NT2/D1 (cell line): ENCODE data around the gene CREB5.

Experiments used
- DNase-seq: peaks from one replicate; pipeline ENCODE4 v3.0.0-alpha.2; 2011; ENCODE audit warnings: low read depth, low spot score
- H3K27me3 ChIP-seq: 2 replicates; pipeline ENCODE4 v1.6.0; 2011; ENCODE audit warnings: mild to moderate bottlenecking; ENCODE audit not compliant: insufficient read length, insufficient read depth
- H3K36me3 ChIP-seq: 2 replicates; pipeline ENCODE4 v1.6.1; 2011; ENCODE audit warnings: mild to moderate bottlenecking, low read length, mixed read lengths; ENCODE audit not compliant: insufficient read depth, insufficient read length
- H3K4me1 ChIP-seq: 2 replicates; pipeline ENCODE4 v1.5.1; 2011; ENCODE audit not compliant: insufficient read depth, insufficient read length
- H3K4me3 ChIP-seq: 2 replicates; pipeline ENCODE4 v1.5.1; 2011; ENCODE audit warnings: low read depth; ENCODE audit not compliant: insufficient read length
- H3K9ac ChIP-seq: 2 replicates; pipeline ENCODE4 v1.6.0; 2011; ENCODE audit warnings: low read depth; ENCODE audit not compliant: insufficient read length
- H3K9me3 ChIP-seq: 2 replicates; pipeline ENCODE4 v1.5.1; 2011; ENCODE audit warnings: mild to moderate bottlenecking, low read length; ENCODE audit not compliant: insufficient read depth
- SUZ12 ChIP-seq: IDR thresholded peaks from 2 replicates; pipeline ENCODE4 v1.6.1; 2011; ENCODE audit not compliant: insufficient read length, insufficient read depth; ENCODE audit errors: extremely low read depth
- YY1 ChIP-seq: IDR thresholded peaks from 2 replicates; pipeline ENCODE4 v1.6.1; 2011; ENCODE audit not compliant: insufficient read length, insufficient read depth
- ZNF274 ChIP-seq: IDR thresholded peaks from 2 replicates; pipeline ENCODE4 v1.6.1; 2011; ENCODE audit warnings: mild to moderate bottlenecking, low read depth, low read length

CREB5 gene

DNA sequence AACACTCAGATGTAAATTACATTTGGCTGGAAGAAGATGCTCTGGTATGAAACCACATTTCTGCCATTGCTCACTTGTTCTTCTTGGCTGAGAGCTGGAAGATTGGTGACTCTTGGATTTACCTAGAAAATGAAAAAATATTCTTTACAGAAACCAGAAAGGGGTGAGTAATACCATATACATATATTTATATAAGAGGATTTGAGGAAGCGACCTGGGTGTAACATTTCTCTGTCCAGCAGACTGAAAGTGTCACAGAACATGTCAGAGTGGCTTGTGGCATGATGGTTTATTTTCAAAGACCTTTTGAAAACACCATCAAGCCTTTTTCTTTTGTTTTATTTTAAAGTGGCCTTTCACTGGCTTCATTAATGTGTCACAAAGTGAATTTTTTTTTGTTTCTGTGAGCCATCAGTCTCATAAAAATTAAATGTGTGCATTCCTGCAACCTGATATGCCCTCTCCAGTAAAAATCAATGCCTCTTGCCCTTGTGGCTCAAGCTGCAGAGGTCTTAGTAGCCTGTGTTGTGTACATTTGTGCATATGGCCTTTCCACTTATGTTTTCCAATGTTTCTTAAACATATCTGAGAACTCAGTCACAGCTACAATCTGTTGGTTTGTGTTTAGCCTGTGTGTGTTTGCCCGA, 23.5 kb downstream of the CREB5 start:
- DNase-seq, result no peak
- Histone ChIP-seq H3K4me3 (no peak overlapping the region), H3K9ac (no peak overlapping the region), H3K9me3 (no peaks in the 10 kb centered on the region), H3K36me3 (no peaks in the 10 kb centered on the region), H3K4me1 (peaks cover 2% of the 10 kb centered on the region), H3K27me3 (no peaks in the 10 kb centered on the region)
- no peak for TF ChIP-seq YY1
- no peak for TF ChIP-seq ZNF274
- TF ChIP-seq SUZ12, result no peak

- H3K4me1 ChIP-seq, result peaks cover 2% of the 10 kb centered on the region
- H3K9me3 ChIP-seq, result no peaks in the 10 kb centered on the region; the same call in 1 of the 2 replicates
- H3K27me3 ChIP-seq, result no peaks in the 10 kb centered on the region
- no peaks in the 10 kb centered on the region for H3K36me3 ChIP-seq
- TF ChIP-seq ZNF274, result no peak
- no peak for TF ChIP-seq SUZ12
- no peak for TF ChIP-seq YY1
- H3K4me3 ChIP-seq, result no peak overlapping the region
- DNase-seq, result no peak
- no peak overlapping the region for H3K9ac ChIP-seq
These were observed 27.8 kb downstream of the CREB5 start for GRCh38 chr7:28440055-28440601.

DNA sequence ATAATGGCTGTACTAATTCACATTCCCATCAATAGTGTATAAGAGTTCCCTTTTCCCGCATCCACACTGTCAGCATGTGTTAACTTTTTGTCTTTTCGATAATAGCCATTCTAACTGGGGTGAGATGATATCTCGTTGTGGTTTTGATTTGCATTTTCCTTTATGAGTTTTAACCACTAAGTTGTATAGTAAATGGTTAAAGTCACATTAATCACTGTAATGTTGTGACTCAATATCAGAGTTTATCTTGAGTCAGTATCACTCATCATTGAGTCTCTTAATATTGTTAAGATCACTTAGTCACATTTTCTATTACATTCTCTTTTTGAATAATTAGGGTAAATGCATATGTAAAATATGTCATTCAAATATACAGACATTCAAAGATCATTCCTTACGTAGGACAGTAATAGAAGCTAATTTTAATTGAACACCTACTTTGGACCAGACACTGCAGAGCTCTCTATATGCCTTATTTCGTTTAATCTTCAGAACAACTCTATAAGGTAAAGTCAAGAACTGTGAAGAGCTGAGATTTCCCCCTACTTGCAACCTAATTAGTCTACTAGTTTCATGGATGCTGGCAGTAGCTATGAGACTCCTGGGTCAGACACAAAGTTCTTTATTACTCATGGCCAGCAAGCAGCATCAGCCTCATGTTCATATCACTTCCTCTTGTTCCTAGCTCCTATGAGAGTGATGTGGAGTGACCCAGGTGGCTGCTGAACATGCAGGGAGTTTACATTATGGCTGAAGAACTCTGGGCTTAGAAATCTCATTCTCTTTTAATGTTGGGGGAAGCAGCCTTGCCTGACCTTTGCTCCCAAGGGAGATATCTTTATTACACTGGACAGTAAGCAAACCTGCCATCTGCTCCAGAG, 30.5 kb downstream of the CREB5 start:
- no peaks in the 10 kb centered on the region for H3K4me1 ChIP-seq
- H3K9ac ChIP-seq, result no peak overlapping the region
- TF ChIP-seq ZNF274 (no peak), YY1 (no peak), SUZ12 (no peak)
- H3K27me3 ChIP-seq, result no peaks in the 10 kb centered on the region
- no peak for DNase-seq
- H3K9me3 ChIP-seq, result no peaks in the 10 kb centered on the region; the same call in 1 of the 2 replicates
- no peaks in the 10 kb centered on the region for H3K36me3 ChIP-seq
- no peak overlapping the region for H3K4me3 ChIP-seq

GRCh38 chr7:28446131-28446530, 33.8 kb downstream of the CREB5 start:
- no peaks in the 10 kb centered on the region for H3K36me3 ChIP-seq

DNA sequence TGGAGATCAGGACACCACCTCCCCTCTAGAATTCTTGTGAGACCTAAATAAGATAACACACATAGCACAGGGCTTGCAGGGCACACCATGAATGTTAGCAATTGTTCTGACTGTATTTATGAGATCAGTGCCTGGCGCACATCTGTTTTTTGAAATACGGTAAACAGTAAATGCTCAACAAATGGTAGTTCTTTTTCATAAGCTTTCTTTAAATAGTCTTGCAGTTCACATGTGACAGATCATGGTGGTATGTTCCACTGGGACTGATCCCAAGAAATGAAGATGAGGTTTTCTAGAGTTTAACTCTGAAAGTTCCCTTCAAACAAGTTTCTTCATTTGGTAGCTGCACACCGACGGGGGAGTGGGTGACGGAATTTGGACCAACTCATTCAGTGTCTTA, 34.8 kb downstream of the CREB5 start:
- no peak for DNase-seq
- TF ChIP-seq ZNF274, result no peak
- no peak for TF ChIP-seq YY1
- no peak for TF ChIP-seq SUZ12
- Histone ChIP-seq H3K9ac (no peak overlapping the region), H3K27me3 (no peaks in the 10 kb centered on the region), H3K4me3 (no peak overlapping the region), H3K4me1 (no peaks in the 10 kb centered on the region), H3K36me3 (no peaks in the 10 kb centered on the region), H3K9me3 (no peaks in the 10 kb centered on the region; the same call in 1 of the 2 replicates)

More at GRCh38 chr7:28446131-28446530, 33.8 kb downstream of the CREB5 start:
- no peak for TF ChIP-seq ZNF274
- TF ChIP-seq YY1, result no peak
- TF ChIP-seq SUZ12, result no peak
- Histone ChIP-seq H3K9ac (no peak overlapping the region), H3K27me3 (no peaks in the 10 kb centered on the region), H3K9me3 (no peaks in the 10 kb centered on the region; the same call in 1 of the 2 replicates), H3K4me1 (no peaks in the 10 kb centered on the region), H3K4me3 (no peak overlapping the region)
- DNase-seq, result no peak

- Histone ChIP-seq H3K9ac (no peak overlapping the region), H3K36me3 (no peaks in the 10 kb centered on the region), H3K4me1 (no peaks in the 10 kb centered on the region), H3K27me3 (no peaks in the 10 kb centered on the region), H3K4me3 (no peak overlapping the region), H3K9me3 (no peaks in the 10 kb centered on the region; the same call in 1 of the 2 replicates)
- no peak for DNase-seq
- no peak for TF ChIP-seq SUZ12
- TF ChIP-seq YY1, result no peak
- TF ChIP-seq ZNF274, result no peak
These were observed 36.4 kb downstream of the CREB5 start for GRCh38 chr7:28448708-28449107.

DNA sequence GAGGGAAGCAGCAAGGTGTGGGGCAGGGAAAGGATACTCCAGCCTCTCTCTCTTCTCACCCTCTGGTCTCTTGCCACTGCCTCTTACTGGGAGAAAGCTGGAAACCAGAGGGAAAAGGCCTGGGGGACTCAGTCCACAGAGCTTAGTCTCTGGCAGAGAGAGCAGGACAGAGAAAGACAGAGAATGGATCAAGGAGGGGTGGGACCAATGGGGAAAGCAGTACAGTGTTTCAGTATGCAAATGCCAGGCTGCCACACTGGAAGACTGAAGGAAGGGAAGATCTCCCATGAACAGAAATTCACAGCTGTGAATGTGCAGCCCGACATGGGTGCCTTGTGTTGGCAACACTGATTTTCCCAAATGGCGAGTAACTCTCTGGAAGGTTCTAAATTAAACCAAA, 40.4 kb downstream of the CREB5 start:
- no peak overlapping the region for H3K9ac ChIP-seq
- TF ChIP-seq YY1, result no peak
- TF ChIP-seq SUZ12, result no peak
- TF ChIP-seq ZNF274, result no peak
- peaks cover 3% of the 10 kb centered on the region for H3K4me1 ChIP-seq
- H3K36me3 ChIP-seq, result no peaks in the 10 kb centered on the region
- no peaks in the 10 kb centered on the region for H3K27me3 ChIP-seq
- no peak for DNase-seq
- H3K4me3 ChIP-seq, result no peak overlapping the region
- H3K9me3 ChIP-seq, result no peaks in the 10 kb centered on the region
